Measurements from ENCODE around the gene CAMK2A.
"Not testable (repeated sequence)": the region's sequence is repeated elsewhere in the genome, so short reads cannot be mapped to it uniquely, and the experiment has no call there.

Gene CAMK2A

DNA sequence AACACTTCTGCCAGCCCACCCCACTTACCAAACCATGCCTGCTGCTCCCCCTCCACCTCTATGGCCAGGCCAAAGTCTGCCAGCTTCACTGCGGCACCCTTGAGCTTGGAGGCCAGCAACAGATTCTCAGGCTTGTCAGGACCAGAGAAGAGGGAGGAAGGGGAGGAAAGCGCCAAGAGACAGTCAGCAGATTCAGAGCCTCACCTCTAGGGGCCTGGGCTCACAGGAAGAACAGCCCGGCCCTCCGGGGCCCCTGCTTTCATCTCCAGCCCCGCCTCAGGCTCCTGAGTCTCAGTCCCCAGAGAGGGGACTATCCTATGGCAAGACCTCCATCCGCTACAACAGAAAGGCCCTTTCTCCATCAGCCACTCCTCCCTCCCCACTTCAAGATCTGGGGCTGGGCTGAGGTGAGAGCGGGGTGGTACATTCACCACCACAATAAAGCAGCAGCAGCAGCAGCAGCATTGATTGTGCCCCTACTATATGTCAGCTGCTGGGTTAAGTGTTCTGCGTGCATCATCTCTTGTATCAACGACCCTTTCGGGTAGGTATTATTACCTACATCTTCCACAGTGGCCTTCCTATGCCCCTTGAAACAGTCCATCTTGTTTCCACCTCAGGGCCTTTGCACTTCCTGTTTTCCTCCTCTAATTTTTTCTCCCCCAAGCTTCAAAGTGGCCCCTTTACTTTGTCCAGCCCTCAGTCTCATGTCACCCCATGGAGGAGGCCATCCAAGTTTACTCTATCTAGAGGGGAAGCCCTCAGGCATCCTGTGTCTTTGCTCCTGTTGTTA lies 36.0 kb downstream of the CAMK2A start:
- no peak for DNase-seq

DNA sequence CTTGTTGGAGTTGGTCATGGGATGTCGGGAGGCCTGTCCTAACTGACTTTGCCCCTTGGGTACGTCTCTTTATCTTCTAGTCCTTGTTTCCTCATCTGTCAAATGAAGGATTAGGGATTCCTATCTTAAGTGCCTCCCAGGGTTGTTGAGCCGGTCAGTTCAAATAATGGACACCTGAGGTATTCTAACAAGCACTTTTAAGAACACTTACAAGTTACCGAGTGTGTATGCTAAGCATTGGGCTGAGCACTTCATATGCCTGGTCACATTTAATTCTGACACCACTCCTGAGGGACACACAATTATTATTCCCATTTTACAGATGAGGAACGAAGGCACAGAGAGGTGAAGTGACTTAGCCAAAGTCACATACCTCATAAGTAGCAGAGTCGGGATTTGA lies 37.1 kb downstream of the CAMK2A start:
- DNase-seq, result no peak

DNA sequence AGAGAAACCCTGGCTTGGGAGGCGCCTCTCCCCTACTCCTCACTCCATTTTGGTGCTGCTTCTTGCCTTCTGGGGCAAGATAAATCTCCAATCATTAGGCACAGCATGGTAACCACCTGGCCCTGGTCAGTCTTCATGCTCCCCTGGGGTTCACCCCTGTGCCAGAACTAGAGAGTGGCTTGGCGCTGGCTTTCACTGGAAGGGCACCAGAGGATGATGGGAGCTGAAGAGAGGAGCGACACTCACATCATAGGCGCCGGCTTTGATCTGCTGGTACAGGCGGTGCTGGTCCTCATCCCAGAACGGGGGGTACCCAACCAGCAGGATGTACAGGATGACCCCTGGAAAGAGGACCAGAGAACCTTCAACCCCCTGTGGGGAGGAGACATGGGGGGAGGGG lies 38.1 kb downstream of the CAMK2A start:
- DNase-seq, result no peak

DNA sequence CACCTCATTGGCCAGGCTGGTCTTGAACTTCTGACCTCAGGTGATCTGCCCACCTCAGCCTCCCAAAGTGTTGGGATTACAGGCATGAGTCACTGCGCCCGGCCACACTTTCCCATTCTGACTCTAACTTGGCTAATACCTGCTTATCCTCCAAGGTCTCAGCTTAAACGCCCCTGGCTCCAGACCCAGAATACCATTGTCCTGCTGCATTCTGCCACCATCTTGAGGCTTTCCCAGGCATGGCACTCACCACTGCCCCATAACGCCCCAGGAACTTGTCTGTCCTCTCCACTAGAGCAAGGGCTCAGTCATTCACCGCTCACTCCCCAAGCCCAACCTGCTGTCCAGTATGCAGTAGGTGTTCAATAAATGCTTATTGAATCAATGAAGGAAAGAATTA lies 39.8 kb downstream of the CAMK2A start:
- DNase-seq, result no peak

DNA sequence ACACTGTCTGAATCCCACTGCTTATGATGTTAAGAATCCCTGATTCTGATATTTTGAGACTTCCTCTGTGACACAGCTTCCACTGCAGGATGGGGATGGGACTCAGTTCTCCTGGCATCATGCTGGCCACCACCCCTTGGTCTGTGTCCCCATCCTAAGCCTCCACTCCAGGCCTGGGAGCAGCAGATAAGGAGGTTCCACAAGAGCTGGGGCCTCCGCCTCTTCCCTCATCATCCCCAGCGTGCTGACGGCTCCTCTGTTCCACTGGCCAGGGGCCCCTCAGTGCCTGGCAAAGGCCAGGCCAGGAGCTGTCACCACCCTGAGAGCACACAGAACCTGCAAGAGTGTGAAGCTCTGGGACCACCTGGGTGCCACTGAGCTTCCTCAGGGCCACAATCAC lies 40.6 kb downstream of the CAMK2A start:
- DNase-seq, result no peak

DNA sequence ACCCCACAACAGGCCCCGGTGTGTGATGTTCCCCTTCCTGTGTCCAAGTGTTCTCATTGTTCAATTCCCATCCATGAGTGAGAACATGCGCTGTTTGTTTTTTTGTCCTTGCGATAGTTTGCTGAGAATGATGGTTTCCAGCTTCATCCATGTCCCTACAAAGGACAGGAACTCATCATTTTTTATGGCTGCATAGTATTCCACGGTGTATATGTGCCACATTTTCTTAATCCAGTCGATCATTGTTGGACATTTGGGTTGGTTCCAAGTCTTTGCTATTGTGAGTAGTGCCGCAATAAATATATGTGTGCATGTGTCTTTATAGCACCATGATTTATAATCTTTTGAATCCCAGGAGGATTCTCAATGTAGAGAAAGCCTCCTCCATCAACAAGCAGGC lies 41.1 kb downstream of the CAMK2A start:
- DNase-seq, result not testable (repeated sequence)

DNA sequence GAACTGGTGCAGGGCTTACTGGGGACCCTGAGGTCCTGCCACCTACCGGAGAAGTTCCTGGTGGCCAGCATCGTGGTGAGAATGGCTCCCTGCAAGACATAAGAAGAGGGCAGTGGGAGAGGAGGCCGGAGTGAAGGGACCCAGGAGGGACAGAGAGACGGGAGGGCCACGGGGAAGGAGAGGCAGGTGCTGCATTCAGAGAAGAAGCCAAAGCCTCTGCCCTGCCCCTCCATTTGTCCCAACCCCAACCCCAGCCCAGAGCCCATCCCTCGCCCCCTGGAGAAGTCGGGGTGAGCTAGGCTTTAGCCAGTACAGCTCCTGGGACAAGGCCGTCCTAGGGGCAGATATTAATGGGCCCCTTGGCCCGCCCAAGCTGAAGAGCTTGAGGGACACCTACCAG lies 41.8 kb downstream of the CAMK2A start:
- no peak for DNase-seq

DNA sequence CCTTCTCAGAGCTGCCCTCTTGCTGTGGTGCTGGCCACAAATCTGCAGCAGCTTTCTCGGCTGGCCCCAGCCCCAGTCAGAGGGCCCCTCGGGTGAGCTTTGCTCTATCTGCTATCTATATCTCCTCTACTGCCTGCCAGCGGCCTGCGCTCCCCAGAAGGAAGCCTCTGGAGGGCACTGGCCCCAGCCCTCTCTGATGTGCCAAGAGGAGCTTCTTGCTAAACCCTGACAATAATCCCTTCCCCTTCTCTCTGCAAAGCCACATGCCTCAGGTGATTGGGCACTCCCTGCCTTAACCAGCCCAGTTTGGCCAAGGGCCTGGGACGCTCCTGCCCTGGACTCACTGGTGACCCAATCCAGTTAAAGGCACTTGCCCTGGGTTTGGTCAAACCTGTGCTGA lies 42.7 kb downstream of the CAMK2A start:
- no peak for DNase-seq

DNA sequence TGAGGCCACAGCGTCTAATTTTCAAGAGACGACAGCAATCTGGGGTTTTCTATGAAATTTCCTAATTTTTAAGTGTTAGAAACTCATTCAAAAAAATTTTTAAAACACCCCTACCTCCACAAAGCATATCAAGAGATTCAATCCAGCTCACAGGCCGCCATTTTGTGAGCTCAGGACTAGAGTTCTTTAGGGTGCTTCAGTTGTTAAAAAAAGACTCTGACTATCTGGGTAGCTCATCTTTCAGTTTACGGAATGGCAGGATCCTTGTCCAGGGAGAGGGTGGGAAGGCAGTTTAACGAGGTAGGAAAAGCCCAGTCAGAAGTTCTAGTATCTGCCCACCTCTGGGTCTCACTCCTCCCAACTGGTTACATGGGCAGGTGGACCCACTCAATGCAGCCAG lies 43.1 kb downstream of the CAMK2A start:
- DNase-seq, result no peak

DNA sequence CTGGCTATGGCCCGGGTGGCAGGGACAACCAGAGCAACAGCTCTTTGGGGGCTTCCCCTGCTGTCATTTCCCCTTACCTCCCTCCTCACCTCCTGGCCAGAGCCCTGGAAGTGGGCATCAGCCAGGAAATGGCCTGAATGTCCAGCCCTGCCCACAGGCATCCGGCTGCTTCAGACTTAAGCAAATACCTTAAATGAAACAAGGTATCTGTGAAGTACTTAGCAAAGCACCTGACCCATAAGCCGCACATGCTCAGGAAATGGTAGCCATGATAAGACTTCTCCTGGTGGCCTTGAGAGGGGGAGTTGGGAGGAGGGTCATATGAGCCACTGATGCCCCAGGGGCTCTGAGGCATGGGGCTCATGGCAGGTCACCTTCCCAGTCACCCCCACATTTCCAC lies 43.8 kb downstream of the CAMK2A start:
- DNase-seq, result no peak

DNA sequence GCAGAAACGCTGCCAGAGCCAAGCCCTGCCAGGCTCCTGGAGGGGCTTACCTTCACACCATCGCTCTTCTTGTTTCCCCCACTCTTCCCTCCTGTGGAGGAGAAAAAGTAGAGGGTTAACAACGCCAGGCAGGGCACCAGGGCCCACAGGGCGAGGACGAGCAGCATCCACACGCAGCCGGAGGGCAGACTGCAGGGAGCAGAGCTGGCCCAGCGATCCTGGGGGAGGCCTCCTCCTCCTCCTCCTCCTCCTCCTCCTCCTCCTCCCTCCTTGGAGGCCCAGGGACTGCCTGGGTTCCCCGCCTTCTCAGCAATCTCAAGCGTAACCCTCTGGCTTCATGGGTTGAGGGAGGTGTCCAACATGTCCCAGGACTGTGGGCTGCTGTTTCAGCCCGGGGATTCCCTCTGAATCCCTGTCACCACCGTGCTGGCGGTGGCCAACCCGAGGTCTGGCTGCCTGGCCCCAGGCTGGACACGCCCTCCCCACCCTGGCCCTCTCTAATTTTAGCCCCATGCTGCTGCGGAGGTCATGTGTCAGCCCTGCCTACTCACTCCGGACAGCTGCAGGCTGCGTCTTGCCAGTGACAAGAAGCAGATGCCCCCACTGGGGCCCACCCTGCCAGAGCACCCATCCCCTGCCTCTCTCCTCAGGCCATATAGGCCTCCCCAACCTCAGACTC lies 44.3 kb downstream of the CAMK2A start:
- no peak for DNase-seq

DNA sequence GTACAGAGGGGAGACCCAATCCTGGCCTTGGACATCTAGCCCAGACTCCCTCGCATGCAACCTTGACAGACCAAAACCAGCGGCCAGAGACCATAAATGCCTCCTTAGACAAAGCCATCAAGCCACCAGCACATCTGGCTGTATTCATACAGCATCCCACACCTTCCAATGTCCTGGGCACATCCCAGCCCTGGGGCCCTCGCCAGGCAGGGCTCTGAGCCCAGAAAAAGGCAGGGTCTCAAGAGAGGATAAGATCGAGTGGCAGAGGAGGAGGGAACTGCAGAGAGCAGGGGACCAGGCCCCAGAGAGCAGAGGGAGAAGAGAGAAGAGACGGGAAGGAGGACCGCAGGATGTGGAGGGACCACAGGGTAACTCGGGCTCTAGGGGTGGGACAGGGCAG lies 45.4 kb downstream of the CAMK2A start:
- no peak for DNase-seq

DNA sequence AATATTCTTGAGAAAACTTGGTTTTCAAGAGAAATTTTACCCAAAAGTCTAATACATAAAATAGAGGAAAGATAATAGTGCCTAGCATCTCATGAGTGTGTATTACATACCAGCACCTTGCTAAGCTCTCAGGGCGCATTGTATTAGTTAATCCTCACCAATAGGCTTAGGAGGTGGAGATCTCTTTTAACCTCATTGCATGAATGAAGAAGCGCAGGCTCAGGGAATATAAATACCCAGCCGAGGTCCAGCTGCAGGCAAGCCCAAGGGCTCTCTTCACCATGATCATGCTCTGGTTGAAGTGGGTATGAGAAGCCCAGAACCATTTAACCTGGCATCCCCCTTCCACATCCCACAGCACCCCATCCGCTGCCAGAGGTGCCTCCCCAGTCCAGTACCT lies 46.0 kb downstream of the CAMK2A start:
- DNase-seq, result no peak

DNA sequence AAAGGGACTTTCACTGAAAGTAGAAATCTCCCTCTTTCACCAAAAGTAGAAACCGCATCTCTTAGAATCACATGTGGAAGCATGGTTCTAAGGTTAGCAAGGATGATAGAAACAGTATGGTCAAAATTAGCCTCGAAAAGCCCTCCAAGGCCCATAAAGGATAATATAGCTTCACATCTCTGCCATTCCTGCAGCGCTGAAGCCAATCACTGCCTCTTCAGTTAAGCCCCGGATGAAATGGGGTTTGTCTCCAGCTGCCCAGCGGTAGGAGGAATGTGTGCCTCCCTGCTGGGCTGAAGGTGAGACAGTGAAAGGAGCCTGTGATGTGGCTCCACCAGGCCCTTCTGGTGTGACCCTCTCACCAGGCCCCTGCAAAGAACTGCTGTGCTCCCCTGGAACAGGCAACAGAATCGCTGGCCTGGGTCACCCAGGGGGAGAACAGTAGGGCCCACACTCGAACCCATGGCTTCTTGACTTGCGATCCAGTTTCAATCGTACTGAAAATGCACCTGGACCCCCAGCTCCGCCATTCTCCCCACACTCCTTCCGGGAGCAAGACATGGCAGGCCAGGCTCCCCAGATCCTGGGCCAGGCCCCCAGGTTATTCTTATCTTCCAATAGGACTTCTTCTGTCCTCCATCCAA lies 47.2 kb downstream of the CAMK2A start:
- DNase-seq, result no peak

DNA sequence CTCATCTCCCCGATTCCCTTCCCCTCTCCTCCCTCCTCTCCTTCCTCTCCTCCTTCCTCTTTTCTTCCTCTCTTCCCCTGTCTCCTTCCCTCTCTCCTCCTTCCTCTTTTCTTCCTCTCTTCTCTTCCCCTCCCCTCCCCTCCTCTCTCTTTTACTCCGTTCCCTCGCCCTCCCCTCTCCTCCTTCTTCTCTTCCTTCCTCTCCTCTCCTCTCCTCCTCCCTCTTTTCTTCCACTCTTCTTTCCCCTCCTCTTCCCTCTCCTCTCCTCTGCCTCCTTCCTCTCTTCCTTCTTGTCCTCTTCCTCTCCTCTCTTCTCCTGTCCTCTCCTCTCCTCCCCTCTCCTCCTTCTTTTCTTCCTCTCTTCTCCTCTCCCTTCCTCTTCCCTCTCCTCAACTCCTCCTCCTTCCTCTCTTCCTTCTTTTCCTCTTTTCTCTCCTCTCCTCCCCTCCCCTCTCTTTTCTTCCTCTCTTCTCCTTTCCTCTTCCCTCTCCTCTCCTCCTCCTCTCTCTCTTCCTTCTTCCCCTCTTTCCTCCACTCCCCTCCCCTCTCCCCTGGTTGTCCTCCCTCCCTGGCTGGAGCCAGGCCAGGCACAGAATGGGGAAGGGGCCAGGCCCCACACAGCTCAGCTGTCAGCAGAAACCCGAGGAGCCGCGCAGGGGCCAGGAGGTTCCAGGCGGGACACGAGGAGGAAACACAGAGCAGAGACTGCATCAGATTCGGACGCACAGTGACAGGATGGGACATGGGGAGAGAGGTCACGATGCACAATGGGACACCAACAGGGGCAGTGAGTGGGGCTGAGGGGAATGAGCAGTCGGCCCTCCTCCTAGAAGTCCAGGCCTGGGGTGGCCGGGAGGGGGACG lies 48.0 kb downstream of the CAMK2A start:
- DNase-seq, result no peak

DNA sequence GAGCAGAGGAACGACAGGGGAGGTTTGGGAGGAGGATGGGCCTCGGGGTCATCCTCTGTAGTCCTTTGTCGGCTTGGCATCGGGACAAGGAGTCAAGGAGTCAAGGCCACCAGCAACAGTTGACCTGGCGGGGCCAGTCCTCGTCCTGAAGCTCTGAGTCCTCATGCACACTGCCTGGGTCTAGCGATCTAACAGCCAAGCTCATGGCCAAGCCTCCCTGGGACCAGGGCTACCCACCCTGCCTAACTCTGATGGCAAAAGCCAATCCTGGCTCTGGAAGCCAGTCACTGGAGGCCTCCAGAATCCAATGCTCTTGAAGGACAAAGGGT lies 49.8 kb downstream of the CAMK2A start:
- no peak for DNase-seq

DNA sequence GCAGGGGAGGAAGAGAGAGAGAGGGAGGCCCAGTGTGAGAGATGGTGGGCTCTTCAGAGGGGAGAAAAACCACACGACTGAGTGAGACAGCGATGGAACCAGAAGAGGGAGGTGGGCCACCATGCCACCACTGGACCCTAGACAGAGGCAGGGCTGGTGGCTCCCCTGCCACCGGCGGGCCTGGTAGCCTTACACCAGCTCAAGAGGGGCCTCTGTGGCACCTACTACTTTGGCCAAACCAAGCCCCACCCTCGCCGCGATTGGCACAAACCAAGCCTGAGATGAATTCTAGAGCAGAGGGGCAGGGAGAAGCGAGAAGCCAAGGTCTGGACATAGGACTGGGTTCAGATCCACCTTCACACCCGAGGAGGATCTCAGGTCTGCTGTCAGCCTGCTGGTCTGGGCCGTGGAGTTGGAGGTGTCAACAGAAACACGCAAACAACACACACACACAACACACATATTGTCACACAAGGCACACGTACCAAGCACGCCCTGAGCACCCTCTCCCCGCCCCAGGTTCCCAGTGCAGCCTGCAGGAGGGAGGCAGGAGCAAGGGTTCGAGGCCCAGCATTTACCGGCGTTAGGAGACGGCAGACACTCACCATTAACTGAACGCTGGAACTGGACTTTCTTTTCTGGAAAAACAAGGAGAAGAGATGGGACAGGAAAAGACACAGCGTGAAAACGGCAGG lies 50.3 kb downstream of the CAMK2A start:
- no peak for DNase-seq

DNA sequence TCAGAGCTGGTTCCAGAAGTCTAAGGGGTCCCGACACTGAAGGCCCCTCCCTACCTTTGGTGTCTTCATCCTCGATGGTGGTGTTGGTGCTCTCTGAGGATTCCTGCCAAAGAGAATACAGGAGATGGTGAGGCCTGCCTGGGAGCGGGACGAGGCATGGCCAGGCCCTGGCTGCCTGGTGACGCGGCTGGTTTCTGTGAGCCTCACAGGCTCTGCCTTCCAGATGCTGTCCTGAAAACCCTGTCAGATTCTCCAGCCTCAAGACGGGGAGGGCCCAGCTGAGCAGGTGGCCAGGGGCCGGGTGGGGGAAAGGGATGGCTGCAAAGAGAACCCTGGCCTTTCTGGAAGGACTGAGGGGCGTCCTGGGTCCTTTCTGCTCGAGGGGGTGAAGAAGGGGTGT lies 50.9 kb downstream of the CAMK2A start:
- DNase-seq, result no peak

DNA sequence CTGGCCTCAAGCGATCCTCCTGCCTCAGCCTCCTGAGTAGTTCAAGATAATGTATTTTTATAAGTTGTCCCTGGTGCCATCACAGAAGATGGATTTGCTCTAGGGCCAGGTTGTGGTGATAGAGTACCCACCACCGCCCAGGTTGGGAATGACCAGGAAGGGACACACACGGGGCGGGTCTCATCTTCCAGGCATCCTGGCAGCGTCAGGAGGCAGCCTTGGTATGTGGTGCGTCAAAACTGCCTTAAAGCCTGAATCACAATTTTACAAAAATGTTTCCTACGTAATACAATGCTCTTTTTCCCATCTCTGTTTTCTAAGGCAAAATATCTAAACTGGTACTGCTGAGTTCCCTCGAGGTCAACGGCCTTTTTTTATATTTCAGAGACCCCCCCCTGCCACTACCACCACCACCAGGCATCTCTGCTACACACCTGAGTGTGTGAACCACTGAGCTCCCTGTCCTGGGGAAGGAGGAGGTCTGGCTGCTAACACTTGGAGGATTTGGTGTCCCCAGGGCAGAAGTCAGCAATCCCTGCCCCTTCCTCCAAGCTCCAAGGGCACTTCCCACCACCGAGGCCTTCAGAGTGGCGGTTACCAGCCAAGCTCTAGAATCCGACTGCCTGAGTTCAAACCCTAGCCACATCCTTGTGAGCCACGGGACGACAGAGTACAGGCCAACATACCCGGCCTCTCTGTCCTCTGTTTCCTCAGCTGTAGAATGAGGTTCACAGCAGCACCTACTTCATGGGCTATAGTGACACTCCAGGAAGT lies 52.4 kb downstream of the CAMK2A start:
- DNase-seq, result no peak

DNA sequence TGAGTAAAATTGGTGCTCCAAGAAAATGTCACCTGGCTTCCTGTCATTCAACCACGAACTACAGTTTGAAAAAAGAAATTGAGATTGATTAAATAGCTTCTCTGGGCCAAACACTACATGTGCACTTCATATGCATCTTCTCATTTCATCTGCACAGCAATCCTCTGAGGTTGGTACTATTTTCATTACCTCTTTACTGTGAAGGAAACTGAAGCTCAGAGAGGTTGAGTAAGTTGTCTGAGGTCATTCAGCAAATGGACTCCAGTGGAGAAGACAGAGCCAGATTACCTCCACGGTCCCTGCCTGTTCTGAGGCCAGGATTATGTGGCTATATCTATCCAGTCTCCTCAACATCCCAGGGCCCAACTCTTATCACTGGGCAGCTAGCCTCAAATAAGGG lies 53.3 kb downstream of the CAMK2A start:
- DNase-seq, result no peak

DNA sequence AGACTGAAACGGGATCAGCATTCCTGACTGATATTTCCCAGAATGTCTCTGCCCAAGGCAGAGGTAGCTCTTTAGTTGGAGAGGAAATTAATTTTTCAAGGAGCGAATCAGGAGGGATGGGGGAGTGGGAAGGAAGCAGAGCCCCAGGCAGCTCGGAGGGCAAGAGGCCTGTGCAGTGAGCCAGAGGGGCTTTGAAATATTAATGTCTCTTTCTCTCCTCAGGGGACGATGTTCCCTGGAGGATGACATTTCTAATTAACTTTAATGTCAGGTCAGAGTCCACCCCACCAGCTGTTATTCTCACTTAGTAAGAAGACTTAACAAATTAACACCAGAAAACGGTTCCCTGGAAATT lies 54.1 kb downstream of the CAMK2A start:
- no peak for DNase-seq
